HFFc6 (cell line): ENCODE measurements around the gene SFXN1. TPM values are rescaled to one million over a fixed set of nuclear protein-coding genes. Genes with fewer than 3 reads are reported as not detected.

Source experiments
- DNase-seq: peaks from one replicate; pipeline ENCODE4 v3.0.0-alpha.2; 2018
- H3K27ac Mint-ChIP-seq: 2 replicates; pipeline ENCODE4 v1.8.0; 2020; ENCODE audit warnings: mild to moderate bottlenecking, mixed read lengths
- H3K27me3 Mint-ChIP-seq: 2 replicates; pipeline ENCODE4 v1.8.0; 2021; ENCODE audit warnings: mild to moderate bottlenecking, moderate library complexity, mixed read lengths; ENCODE audit not compliant: insufficient read depth
- H3K36me3 Mint-ChIP-seq: 2 replicates; pipeline ENCODE4 v1.8.0; 2021; ENCODE audit warnings: low read depth, mixed read lengths
- H3K4me1 Mint-ChIP-seq: 2 replicates; pipeline ENCODE4 v1.8.0; 2020; ENCODE audit warnings: low read depth, mixed read lengths
- H3K4me3 Mint-ChIP-seq: 2 replicates; pipeline ENCODE4 v1.8.0; 2020; ENCODE audit warnings: mild to moderate bottlenecking, moderate library complexity, mixed read lengths
- H3K9me3 Mint-ChIP-seq: 2 replicates; pipeline ENCODE4 v1.8.0; 2020; ENCODE audit warnings: mild to moderate bottlenecking, mixed read lengths
- total RNA-seq, 6 experiments: library from RNA; stranded (reverse); fragmentation: NEBNext Ultra II Directional; extraction: Animal tissue kit (Norgen Biotek cat#: 25700); gene quantifications; 2 replicates in 1 of 6; 3 replicates in 5 of 6; pipeline ENCODE4 v1.2.3, GENCODE V29; 2021
- TF ChIP-seq, protein P1 (sequence below): fragments of 200-600 bp; sonication (generic); IDR thresholded peaks from 2 replicates; pipeline ENCODE4 v1.5.0; 2021; ENCODE audit warnings: antibody characterized with exemption, mild to moderate bottlenecking

SFXN1 gene
- total RNA-seq, 6 experiments from 2014 or later: 60.8 to 83.0 (median 74.6) TPM

DNA sequence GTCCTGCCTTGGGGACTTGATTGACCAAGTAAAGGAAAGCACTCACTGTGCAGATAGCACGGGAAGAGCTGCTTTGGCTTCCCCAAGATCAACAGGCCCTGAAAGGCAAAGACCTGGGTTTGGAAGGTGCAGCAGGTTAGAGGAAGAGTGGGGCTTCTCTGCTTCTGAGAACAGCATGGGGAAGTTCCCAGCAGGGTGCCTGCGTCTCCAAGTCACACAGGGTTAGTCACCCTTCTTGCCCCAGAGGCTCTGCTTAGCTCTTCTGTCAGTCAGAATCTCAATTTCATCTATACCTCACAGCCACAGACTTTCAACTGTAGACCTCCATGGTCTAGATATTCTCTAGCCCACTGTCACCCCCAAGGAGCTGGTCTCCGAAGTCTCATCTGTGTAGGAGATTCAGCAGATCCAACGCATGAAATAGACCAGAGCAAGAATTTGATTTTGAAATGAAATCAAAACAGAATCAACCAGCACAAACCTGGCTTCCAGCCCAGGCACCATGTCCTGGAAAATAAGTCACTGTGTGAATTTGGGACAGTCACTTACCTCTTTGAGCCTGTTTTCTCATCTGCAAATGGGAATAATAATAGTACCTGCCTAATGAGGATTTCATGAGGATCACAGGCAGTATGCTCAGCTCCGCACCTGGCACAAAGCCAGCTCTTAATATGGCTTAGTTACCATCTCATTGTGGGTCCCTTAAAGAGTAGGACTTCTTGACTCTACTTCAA is 64.0 kb downstream of the SFXN1 start:
- DNase-seq: no peak
- Mint-ChIP-seq H3K27me3 (peaks cover 11% of the 10 kb centered on the region), H3K27ac (no peak overlapping the region), H3K4me1 (no peaks in the 10 kb centered on the region), H3K36me3 (no peaks in the 10 kb centered on the region), H3K9me3 (no peaks in the 10 kb centered on the region), H3K4me3 (no peak overlapping the region)
- TF ChIP-seq, protein P1, sequence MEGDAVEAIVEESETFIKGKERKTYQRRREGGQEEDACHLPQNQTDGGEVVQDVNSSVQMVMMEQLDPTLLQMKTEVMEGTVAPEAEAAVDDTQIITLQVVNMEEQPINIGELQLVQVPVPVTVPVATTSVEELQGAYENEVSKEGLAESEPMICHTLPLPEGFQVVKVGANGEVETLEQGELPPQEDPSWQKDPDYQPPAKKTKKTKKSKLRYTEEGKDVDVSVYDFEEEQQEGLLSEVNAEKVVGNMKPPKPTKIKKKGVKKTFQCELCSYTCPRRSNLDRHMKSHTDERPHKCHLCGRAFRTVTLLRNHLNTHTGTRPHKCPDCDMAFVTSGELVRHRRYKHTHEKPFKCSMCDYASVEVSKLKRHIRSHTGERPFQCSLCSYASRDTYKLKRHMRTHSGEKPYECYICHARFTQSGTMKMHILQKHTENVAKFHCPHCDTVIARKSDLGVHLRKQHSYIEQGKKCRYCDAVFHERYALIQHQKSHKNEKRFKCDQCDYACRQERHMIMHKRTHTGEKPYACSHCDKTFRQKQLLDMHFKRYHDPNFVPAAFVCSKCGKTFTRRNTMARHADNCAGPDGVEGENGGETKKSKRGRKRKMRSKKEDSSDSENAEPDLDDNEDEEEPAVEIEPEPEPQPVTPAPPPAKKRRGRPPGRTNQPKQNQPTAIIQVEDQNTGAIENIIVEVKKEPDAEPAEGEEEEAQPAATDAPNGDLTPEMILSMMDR: no peak

DNA sequence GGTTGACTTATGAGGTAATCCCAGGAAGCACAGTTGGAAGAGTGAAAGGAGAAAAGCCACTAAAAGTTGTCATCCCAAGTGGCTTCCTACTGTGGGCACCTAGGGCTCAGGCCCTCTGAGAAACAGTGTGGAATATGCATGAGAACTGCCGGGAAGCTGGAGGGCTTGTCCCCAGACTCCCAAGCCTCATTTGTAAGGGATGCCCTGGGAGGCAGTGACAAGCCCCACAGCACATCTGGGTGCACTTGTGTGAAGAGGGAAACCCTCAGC is 64.5 kb downstream of the SFXN1 start:
- H3K4me1 Mint-ChIP-seq: no peaks in the 10 kb centered on the region
- TF ChIP-seq, protein P1: no peak
- no peaks in the 10 kb centered on the region for H3K36me3 Mint-ChIP-seq
- no peaks in the 10 kb centered on the region for H3K9me3 Mint-ChIP-seq
- no peak for DNase-seq
- no peak overlapping the region for H3K4me3 Mint-ChIP-seq
- no peak overlapping the region for H3K27ac Mint-ChIP-seq
- peaks cover 11% of the 10 kb centered on the region for H3K27me3 Mint-ChIP-seq

DNA sequence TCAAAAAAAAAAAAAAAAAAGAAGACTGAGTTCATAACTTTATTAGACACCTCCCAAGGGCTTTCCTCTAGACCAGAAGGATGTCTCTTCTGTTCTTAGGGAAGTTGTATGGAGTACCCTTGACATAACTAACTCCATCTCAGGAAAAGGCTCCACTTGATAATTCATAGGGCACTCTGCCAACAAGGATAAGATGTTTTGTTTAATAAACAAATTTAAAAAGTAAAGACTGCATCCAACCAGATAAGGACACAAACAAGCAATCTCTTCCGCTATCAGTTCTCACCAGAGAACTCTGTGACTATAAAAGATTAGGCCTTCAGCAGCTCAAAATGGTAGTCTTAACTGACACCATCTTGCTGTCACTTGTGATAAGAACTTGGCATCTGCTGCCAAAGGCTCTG is 65.8 kb downstream of the SFXN1 start:
- H3K9me3 Mint-ChIP-seq: no peaks in the 10 kb centered on the region
- H3K4me1 Mint-ChIP-seq: no peaks in the 10 kb centered on the region
- DNase-seq: no peak
- H3K4me3 Mint-ChIP-seq: no peak overlapping the region
- TF ChIP-seq, protein P1: no peak
- H3K27ac Mint-ChIP-seq: no peak overlapping the region
- H3K27me3 Mint-ChIP-seq: peaks cover 18% of the 10 kb centered on the region
- no peaks in the 10 kb centered on the region for H3K36me3 Mint-ChIP-seq

DNA sequence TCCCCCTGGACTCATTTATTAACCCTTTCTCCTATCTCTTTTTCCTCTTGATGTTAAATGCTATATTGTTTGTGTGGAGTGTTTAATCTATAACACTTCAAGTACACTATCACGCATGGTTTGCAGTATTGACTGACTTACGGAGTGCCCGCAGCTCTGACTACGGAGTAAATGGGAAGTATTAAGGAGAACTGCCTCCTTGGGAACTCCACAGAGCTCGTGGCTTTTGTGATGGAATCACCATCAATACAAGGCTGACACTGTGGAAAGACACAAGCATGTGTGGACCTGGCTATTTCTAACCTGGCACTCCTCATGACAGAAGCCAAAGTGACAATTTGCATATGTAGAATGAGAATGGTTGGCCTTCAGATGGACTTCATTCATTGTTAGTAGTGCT is 66.2 kb downstream of the SFXN1 start:
- no peak for DNase-seq
- Mint-ChIP-seq H3K36me3 (no peaks in the 10 kb centered on the region), H3K4me1 (no peaks in the 10 kb centered on the region), H3K4me3 (no peak overlapping the region), H3K27ac (no peak overlapping the region), H3K9me3 (no peaks in the 10 kb centered on the region), H3K27me3 (peaks cover 18% of the 10 kb centered on the region)
- TF ChIP-seq, protein P1: no peak

DNA sequence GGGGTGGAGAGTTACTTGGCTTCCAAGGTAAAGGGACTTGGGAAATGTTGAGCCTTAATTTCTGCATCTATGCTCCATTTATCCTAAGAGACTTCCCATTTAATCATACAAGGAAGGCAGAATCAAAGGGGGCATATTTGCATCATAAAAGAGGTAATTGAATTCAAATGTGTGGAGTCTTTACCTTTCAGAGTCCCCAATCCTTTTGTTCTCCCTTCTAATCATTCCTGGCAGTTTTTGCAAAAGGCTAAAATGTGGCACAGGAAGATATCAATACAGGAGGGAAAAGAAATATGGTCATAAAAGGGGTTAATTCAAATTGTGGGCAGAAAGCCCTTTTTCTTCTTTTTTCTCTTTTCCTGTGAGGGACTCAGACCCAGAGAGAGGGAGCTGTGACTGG is 69.5 kb downstream of the SFXN1 start:
- Mint-ChIP-seq H3K36me3 (no peaks in the 10 kb centered on the region), H3K9me3 (no peaks in the 10 kb centered on the region), H3K4me3 (no peak overlapping the region), H3K27me3 (peaks cover 16% of the 10 kb centered on the region), H3K27ac (no peak overlapping the region), H3K4me1 (no peaks in the 10 kb centered on the region)
- TF ChIP-seq, protein P1: no peak
- no peak for DNase-seq
